ENCODE results near the gene PTPA.

The PTPA gene

GRCh38 chr9:129138476-129139232 lies 27.4 kb downstream of the PTPA start:
- no peak for DNase-seq

- peak; percentile 68 for DNase-seq
These were observed 28.2 kb downstream of the PTPA start for GRCh38 chr9:129139233-129139992.

GRCh38 chr9:129139993-129140396 lies 28.8 kb downstream of the PTPA start:
- DNase-seq, result peak; percentile 83

- DNase-seq, result no peak
These were observed 29.3 kb downstream of the PTPA start for GRCh38 chr9:129140397-129141065.

GRCh38 chr9:129141066-129142041 lies 30.1 kb downstream of the PTPA start:
- DNase-seq, result peak; percentile 15

- no peak for DNase-seq
These were observed 31.1 kb downstream of the PTPA start for GRCh38 chr9:129142138-129142935.

GRCh38 chr9:129143031-129143927 lies 32.1 kb downstream of the PTPA start:
- peak; percentile 54 for DNase-seq

GRCh38 chr9:129145316-129145715 lies 34.1 kb downstream of the PTPA start:
- DNase-seq, result no peak

- DNase-seq, result no peak
These were observed 34.7 kb downstream of the PTPA start for GRCh38 chr9:129145841-129146292.

GRCh38 chr9:129146441-129146941 lies 35.3 kb downstream of the PTPA start:
- no peak for DNase-seq

GRCh38 chr9:129148463-129149204 lies 37.4 kb downstream of the PTPA start:
- DNase-seq, result no peak

- no peak for DNase-seq
These were observed 38.2 kb downstream of the PTPA start for GRCh38 chr9:129149442-129149841.

- no peak for DNase-seq
These were observed 38.9 kb downstream of the PTPA start for GRCh38 chr9:129150122-129150521.

GRCh38 chr9:129150672-129151211 lies 39.5 kb downstream of the PTPA start:
- DNase-seq, result no peak

GRCh38 chr9:129151469-129151868 lies 40.3 kb downstream of the PTPA start:
- no peak for DNase-seq

GRCh38 chr9:129154866-129155477 lies 43.8 kb downstream of the PTPA start:
- DNase-seq, result no peak

- no peak for DNase-seq
These were observed 44.9 kb downstream of the PTPA start for GRCh38 chr9:129156163-129156562.

- DNase-seq, result no peak
These were observed 49.7 kb downstream of the PTPA start for GRCh38 chr9:129160712-129161533.
